Esophagus squamous epithelium (tissue), 5 donors: Measurements from ENCODE around the gene GRB2. TPM values are rescaled to one million over a fixed set of nuclear protein-coding genes. Genes with fewer than 3 reads are reported as not detected.

Source experiments
- DNase-seq: peaks from one replicate; lab custom pipeline; 2025; lab: John Stamatoyannopoulos, UW
- H3K27ac ChIP-seq, 4 donors: fragments of 200-600 bp; sonication (generic); one replicate each; pipeline ENCODE4 v1.5.1; 2016 to 2019; ENCODE audit warnings: mild to moderate bottlenecking in 1 of 4
- H3K27me3 ChIP-seq, 4 donors: fragments of 200-600 bp; sonication (generic); 1 replicate in 3 of 4; 2 replicates in 1 of 4; pipeline versions ENCODE4 v1.5.1 to v1.6.0; 2017 to 2021; ENCODE audit warnings: antibody characterized with exemption in 1 of 4
- H3K36me3 ChIP-seq, 3 donors: fragments of 200-600 bp; sonication (generic); one replicate each; pipeline ENCODE4 v1.5.1; 2016 to 2019
- H3K4me1 ChIP-seq, 3 donors: fragments of 200-600 bp; sonication (generic); one replicate each; pipeline ENCODE4 v1.5.1; 2017 to 2019
- H3K4me3 ChIP-seq, 4 donors: fragments of 200-600 bp; sonication (generic); 1 replicate in 3 of 4; 2 replicates in 1 of 4; pipeline ENCODE4 v1.5.1; 2016 to 2019; ENCODE audit warnings: mild to moderate bottlenecking in 2 of 4, moderate library complexity in 1 of 4
- H3K9me3 ChIP-seq, 3 donors: fragments of 200-600 bp; sonication (generic); one replicate each; pipeline ENCODE4 v1.5.1; 2016 to 2019
- CTCF ChIP-seq, 6 experiments: fragments of 450-650 bp in 4 of 6; fragments of 200-600 bp in 2 of 6; sonication (generic) in 2 of 6; IDR thresholded peaks; one replicate each; pipeline ENCODE4 v1.5.1; 2016 to 2019; ENCODE audit warnings: antibody characterized with exemption in 6 of 6, mild to moderate bottlenecking in 4 of 6, moderate library complexity in 4 of 6
- POLR2A ChIP-seq, 4 donors: fragments of 450-650 bp; IDR thresholded peaks; one replicate each; pipeline ENCODE4 v1.6.1; 2017; ENCODE audit warnings: antibody characterized with exemption in 4 of 4, mild to moderate bottlenecking in 4 of 4, moderate library complexity in 3 of 4
- WGBS, 2 donors: methylation state at CpG; one replicate each; pipeline ENCODE4 v1.1.5; 2018; 5-methylcytosine and 5-hydroxymethylcytosine counted together
- intact Hi-C: fragments of 100-400 bp; cut with DNase I; formaldehyde crosslinking; loops from one replicate; pipeline ENCODE4 v1.15.0; 2022
- total RNA-seq, 4 donors: library from RNA; depleted of rRNA; stranded (reverse); fragments of >200 nt; gene quantifications; one replicate each; pipeline ENCODE4 v1.1.0, GENCODE V29; 2016
- donor health status: DM: yes; HTN: yes; CAD: no.

GRB2 gene
- total RNA-seq, 4 donors from 2014 or later, result 58.9 to 128 (median 107) TPM

GRCh38 chr17:75325827-75326225, 79.7 kb downstream of the GRB2 start:
- H3K4me3 ChIP-seq, result no peak overlapping the region
- peaks cover 6 to 69% (median 6%) of the 10 kb centered on the region in 3 donors for H3K36me3 ChIP-seq
- DNase-seq, result no peak
- H3K27me3 ChIP-seq, result no peaks in the 10 kb centered on the region
- peak overlapping the region in 3 of 4 donors; percentile 45 to 61 (median 47) for H3K27ac ChIP-seq
- no peaks in the 10 kb centered on the region for H3K9me3 ChIP-seq
- WGBS, 2 donors, result 57 to 77% methylated on average over 6 of the region's 7 CpGs
- TF ChIP-seq CTCF (IDR thresholded peaks at IDR 0.05), result no peak
- no peak for TF ChIP-seq POLR2A (IDR thresholded peaks at IDR 0.05)
- intact Hi-C loops, result loop anchor here (10.0 kb wide), 1 partner anchor 179 kb away; no protein-coding TSS in a partner anchor
- H3K4me1 ChIP-seq, result peaks cover 3 to 39% (median 5%) of the 10 kb centered on the region in 3 donors

- no peak for DNase-seq
- Histone ChIP-seq H3K4me1 (peaks cover 3 to 39% (median 5%) of the 10 kb centered on the region in 3 donors), H3K4me3 (no peak overlapping the region), H3K27ac (peak overlapping the region in 3 of 4 donors; percentile 40 to 61 (median 47)), H3K9me3 (no peaks in the 10 kb centered on the region), H3K27me3 (no peaks in the 10 kb centered on the region), H3K36me3 (peaks cover 11 to 69% (median 11%) of the 10 kb centered on the region in 3 donors)
- no peak for TF ChIP-seq POLR2A (IDR thresholded peaks at IDR 0.05)
- no peak for TF ChIP-seq CTCF (IDR thresholded peaks at IDR 0.05)
- intact Hi-C loops, result loop anchor here (10.0 kb wide), 1 partner anchor 179 kb away; no protein-coding TSS in a partner anchor
- 79 to 85% methylated on average over 3 to 4 of the region's 6 CpGs for WGBS, 2 donors
Measured at GRCh38 chr17:75325348-75325747, 80.1 kb downstream of the GRB2 start.

GRCh38 chr17:75321506-75321905, 84.0 kb downstream of the GRB2 start:
- no peak overlapping the region for H3K4me3 ChIP-seq
- peaks cover 18 to 82% (median 20%) of the 10 kb centered on the region in 3 donors for H3K36me3 ChIP-seq
- intact Hi-C loops, result loop anchor here (5.0 to 10.0 kb wide), 2 partner anchors 91 to 183 kb away; no protein-coding TSS in a partner anchor
- TF ChIP-seq CTCF (IDR thresholded peaks at IDR 0.05) (no peak), POLR2A (IDR thresholded peaks at IDR 0.05) (no peak)
- H3K27me3 ChIP-seq, result no peaks in the 10 kb centered on the region
- peaks cover 3 to 29% (median 5%) of the 10 kb centered on the region in 3 donors for H3K4me1 ChIP-seq
- no peak for DNase-seq
- H3K9me3 ChIP-seq, result no peaks in the 10 kb centered on the region
- 81 to 82% methylated on average over 8 of the region's 10 CpGs for WGBS, 2 donors
- H3K27ac ChIP-seq, result no peak overlapping the region

GRCh38 chr17:75319904-75320691, 85.4 kb downstream of the GRB2 start:
- Histone ChIP-seq H3K4me3 (no peak overlapping the region), H3K9me3 (no peaks in the 10 kb centered on the region), H3K4me1 (peaks cover 3 to 23% (median 5%) of the 10 kb centered on the region in 3 donors), H3K36me3 (peaks cover 18 to 68% (median 20%) of the 10 kb centered on the region in 3 donors), H3K27me3 (no peaks in the 10 kb centered on the region), H3K27ac (peak overlapping the region in 1 of 4 donors; percentile 26)
- peak in 1 of 4 donors; percentile 6 for TF ChIP-seq POLR2A (IDR thresholded peaks at IDR 0.05)
- TF ChIP-seq CTCF (IDR thresholded peaks at IDR 0.05), result no peak
- 70 to 84% methylated on average over 16 to 19 of the region's 20 CpGs for WGBS, 2 donors
- intact Hi-C loops, result loop anchor here (5.0 to 10.0 kb wide), 2 partner anchors 92 to 185 kb away; no protein-coding TSS in a partner anchor
- DNase-seq, result no peak
